Stimulated activated CD4-positive, alpha-beta T cell treated with anti-CD3 and anti-CD28 coated beads, Interleukin-15, amount 100 ng/mL, for 24 hours (primary cell): ENCODE results near the gene HELZ2.

Experiments used
- DNase-seq: peaks from one replicate; pipeline ENCODE4 v3.0.0-alpha.2; 2020

HELZ2 gene

DNA sequence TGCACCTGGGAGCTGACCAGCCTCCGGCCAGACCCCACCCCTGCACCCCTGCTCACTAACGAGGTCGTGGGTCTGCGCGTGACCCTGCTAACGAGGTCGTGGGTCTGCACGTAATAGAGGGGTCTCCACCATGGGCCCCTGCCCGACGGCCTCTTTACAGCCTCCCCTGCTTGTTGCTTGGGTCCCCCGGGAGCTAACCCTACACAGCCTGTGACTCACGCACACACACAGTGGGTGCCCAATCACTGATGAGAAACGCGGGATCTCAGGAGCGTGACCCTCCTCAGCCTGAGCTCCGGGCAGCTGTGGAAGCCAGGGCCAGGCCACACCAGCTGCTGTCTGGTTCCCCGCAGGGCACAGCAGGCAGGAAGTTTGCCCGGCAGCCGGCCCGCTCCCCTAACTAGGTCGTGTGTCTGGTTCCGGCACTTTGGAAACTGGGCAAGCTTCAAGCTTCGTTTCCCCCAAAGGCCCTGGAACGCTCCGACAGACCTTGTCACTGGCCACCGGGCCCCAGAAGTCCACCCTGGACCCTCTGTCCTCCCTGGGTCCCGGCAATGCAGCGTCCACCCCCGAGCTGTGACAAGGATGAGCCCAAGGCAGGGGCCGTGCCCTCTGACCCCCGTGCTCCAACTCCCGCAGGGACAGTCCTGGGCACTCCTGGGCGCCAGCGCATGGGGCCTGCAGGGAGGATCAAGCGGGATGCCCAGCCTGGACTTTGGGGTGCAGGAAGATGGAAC, 37.6 kb downstream of the HELZ2 start:
- DNase-seq = no peak

DNA sequence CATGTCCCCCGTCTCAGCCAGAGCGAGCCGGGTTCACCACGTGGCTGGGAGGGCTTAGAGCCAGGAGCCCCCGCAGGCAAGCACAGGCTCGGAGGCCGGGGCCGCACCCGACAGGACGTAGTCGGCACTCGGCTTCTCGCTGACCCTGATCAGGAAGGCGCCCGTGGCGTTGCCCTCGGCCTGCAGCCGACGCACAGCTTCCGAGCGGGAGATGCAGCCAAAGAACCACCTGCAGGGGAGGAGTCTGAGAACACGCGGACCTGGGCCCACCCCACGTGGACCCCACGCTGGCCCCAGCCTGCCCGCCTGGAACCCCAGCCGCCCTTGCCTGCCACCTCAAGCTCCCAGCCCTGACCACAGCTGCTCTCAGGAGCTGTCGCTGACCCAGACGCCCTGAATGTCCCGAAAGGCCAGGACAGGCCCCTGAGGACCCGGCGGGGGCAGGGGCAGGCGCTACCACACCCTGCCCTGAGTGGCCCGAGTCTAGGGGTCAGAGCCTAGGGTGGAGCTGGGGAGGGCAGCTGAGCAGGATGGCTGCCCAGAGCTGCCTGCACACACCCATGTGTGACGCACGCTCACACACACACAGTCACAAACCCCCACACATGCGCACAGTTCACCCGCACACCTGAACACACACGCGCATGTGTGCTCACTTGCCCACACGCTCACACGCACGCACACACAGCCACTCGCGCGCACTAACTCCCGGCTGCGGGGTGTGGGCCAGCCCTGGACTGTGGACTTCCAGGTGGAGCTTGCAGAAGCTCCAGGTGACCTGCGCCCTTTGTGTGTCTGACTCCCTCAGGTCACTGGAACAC, 39.0 kb downstream of the HELZ2 start:
- no peak for DNase-seq

DNA sequence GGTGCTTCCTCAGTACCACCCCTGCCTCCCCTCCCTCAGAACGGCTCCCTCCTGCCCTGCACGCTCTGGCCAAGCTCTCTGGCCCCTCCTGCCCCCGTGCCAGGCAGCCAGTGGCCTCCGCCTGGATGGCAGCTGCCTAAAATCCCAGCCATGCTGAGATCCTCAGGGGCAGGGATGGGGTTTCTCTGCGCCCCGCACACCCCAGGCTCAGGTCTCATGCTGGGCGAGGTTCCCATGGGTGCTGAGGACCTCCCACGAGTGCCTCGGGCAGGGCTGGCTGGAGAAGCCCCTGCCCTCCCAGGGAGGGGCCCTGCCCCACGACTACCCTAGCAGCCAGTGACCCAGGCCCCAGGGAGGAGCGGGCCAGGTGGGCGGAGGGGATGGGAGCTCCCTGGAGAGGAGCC, 39.6 kb downstream of the HELZ2 start:
- no peak for DNase-seq

DNA sequence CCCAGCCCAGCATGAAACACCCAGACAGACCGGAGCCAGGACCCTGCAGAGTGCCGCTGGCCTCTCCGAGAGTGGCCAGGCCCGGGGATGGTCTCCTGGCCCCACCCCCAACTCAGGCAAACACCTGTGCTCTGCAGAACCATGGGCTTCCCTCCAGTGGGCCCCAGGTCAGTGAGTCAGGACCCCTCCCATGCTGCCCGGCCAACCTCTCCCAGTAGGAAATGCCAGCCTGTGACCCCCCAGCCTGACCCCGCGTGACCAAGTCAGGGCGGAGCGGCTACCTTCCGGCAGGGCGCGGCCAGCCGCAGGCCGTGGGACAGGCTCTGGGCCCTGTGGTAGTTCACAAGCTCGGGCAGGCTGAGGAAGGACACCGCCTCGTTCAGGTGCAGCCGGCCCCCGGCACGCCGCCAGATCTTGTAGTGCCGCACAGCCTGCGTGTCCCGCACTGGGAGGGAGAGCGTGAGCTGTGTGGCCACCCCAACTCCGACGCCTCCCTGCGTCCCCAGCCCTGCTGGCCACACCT, 40.1 kb downstream of the HELZ2 start:
- DNase-seq = no peak

DNA sequence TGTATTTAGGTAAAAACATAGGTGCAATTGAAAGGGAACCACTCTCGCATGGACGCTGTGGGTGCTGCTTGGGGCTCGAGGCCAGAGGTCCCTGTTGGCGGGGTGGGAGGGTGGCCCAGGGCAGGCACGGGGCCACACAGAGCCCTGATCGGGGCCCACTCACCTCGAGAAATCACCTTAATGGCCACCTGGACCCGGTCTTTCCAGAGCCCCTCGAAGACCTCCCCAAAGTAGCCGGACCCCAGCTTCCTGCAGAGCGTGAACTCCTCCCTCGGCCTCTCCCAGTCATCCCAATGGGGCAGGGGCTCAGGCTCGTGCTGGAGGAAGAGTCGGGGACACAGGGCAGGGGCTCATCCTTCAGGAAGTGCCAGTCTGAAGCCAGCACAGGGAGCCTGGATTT, 40.7 kb downstream of the HELZ2 start:
- DNase-seq = no peak

DNA sequence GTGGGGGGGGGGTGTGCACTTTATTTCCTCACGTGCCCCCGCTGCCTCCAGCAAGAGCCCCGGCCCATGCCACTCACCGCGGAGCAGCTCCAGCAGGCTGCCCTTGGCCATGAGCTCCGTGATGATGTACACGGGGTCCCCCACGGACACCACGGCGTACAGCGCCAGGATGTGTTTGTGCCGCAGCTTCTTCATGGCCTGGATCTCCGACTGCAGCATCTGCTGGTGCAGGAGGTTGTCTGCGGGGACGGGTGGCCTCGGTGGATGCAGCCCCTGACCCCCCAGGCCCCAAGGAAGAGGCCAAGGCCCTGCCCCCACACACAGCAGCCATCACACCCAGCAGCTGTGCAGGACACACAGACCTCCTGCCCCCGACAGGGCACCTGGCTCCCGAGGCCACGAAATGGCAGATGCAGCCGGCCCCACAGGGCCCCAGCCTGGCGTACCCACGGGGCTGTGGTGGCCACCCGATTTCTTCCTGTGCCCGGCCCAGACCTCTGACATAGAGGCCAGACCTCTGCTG, 41.5 kb downstream of the HELZ2 start:
- DNase-seq = no peak

DNA sequence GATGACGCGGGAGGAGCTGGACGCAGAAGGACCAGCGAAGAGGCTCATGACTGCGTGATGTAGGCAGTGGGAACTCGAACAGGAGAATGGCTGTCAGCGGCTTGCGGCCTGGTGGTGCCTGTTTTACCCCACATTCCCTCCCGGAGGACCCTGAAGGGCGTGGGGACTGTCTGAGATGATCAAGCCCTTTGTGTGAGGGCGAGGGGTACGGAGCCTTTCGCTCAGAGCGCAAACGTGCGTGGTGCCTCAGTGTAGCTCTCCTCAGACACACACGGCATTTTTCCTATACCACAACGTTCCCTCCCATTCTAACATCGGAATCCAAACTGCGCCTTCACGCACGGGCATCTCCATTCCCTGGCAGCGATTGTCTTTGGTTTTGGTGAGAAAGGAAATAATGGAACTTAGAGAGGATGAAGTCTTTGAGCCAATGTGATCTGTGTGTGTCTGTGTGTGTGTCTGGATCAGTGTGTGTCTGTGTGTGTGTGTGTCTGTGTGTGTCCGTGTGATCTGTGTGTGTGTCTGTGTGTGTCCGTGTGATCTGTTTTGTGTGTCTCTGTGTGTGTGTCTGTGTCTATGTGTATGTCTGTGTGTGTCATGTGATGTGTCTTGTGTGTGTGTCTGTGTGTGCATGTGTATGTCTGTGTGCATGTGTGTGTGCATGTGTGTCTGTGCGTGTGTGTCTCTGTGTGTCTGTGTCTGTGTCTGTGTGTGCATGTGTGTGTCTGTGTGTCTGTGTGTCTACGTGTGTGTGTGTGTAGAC, 42.2 kb downstream of the HELZ2 start:
- no peak for DNase-seq

DNA sequence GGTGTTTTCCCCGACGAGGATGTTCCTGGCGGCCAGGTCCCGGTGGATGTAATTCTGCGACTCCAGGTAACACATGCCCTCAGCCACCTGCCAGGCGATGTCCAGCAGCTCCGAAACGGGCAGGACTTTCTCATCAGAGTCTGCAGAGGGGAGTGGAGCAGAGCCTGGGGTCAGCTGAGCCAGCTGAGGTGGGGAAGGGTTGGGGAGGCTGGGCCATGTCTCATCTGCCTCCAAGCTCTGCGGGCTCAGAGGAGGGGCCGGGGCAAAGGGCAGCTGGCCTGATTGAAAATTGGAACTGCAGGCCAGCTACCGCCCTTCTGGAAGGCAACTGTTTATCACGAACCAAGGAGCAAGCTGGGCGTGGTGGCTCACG, 43.3 kb downstream of the HELZ2 start:
- DNase-seq = no peak

DNA sequence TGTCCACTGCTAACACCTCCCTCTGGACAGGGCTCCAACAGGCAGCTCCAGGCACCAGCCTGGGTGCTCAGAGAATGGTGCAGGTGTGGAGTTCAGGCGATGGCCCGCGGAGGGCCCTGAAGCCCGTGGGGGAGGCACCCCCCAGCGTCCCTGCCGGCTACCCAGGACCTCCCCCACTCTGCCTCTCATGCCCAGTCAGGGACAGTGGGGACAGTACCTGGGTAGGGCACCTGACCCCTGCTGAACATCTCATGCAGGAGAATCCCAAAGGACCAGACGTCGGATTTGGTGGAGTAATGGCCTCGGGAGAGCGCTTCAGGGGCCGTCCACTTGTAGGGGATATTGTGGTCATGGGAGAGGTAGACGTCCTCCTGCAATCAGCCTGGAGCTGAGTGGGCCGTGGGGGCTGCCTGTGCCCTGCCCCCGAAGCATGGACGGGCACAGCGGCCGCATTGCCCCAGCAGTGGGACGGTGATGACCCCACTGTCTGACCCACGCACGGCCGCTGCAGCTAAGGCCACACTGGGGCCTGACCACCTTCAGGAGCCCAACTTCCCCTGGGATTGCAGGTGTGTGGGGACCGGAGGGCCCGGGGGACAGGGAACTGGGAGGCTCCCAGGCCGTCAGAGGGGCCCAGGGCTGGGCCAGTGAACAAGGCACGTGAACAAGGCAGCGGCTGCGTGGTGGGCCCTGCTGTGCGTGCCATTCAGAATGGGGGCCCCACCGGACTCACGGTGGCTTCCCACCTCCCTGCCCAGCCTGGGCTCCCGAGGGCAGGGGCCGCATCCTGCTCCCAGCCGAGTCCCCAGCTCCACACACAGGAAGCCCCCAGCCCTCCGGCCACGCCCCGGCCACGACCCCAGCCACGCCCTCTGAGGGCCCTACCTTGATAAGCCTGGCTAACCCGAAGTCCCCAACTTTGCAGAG, 43.9 kb downstream of the HELZ2 start:
- DNase-seq = no peak

DNA sequence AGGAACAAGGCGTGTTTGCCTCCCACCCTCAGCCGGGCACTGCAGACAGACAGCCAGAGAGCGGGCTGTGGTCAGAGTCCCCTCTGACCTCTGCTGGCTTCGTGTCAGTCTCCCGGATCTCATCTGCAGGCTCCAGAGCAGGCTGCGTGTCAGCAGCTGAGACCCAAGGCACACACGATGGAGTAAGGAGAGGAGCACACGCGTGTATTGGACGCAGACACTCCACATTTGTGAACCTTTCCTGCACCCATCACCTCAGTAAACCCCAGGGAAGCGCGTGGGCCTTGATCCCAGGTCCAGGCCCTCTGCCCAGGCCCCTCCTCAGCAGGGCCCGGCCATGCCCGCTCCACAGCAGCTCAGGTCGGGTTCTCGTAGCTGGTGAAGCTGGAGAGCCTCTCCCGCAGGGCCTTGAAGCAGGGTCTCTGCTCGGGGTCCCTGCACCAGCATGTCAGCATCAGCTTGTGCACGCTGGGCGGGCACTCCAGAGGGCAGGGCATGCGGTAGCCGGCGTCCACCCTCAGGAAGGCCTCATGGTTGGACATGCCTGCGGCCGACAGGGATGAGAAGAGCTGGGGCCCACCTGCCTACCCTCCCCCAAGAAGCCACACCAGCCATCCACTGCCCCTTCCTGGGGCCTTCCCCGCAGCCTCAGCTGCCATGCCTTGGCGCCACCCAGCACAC, 44.7 kb downstream of the HELZ2 start:
- DNase-seq = no peak

DNA sequence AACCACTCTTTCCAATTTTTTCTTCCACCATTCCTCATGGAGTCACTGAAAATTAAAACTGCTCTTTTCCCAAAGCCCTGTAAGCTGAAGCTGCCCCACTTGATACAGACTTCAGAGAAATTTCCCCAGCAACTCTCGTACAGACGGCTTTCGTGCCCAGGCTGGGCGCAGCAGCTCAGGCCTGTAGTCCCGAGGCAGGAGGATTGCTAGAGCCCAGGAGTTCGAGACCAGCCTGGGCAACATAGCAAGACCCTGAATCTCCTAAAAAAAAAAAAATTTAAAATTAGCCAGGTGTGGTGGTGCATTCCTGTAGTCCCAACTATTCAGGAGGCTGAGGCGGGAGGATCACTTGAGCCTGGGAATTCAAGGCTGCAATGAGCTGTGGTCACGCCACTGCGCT, 46.9 kb downstream of the HELZ2 start:
- DNase-seq = no peak

DNA sequence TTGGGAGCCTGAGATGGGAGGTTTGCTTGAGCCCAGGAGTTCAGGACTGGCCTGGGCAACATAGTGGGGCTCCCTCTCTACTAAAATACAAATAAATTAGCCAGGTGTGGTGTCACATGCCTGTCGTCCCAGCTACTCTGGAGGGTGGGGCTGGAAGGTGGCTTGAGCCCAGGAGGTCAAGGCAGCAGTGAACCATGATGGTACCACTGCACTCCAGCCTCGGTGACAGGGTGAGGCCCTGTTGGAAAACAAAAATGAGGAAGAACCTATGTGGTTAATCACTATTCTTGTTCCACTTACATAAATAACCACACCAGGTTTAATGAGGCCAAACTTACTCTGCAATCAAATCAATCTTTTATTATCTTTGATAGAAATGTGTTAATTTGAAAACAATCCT, 48.1 kb downstream of the HELZ2 start:
- peak; percentile 1 for DNase-seq

DNA sequence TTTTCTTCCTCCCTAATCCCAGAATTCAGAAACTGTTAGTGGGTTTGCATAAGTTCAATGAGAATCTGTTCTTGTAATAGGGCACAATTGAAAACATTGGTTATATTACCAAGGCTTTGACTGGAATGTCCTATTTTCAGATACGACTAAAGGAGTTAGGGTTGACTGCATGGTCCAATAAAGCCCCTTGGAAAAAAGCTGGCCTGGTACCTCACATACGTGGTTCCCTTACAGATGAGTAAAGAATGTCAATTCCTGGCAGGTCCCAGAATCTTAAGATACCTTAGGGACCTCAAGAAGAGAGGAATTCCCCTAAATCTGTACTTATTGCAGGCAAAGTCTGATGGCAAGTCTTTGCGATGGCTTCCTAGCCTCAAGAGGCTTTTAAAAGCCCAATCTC, 48.9 kb downstream of the HELZ2 start:
- DNase-seq = no peak
